K562 treated with DMSO at 1 percent for 12 hours (cell line): ENCODE results near the gene GALK1. TPM values are rescaled to one million over a fixed set of nuclear protein-coding genes. Genes with fewer than 3 reads are reported as not detected.

Source experiments
- total RNA-seq: library from RNA; unstranded; fragments of 300-600 nt; gene quantifications from 2 replicates; pipeline ENCODE4 v1.2.3, GENCODE V29; 2022; ENCODE audit not compliant: insufficient read depth

GALK1 gene
- total RNA-seq = 52.5 and 77.1 TPM in 2 replicates

DNA sequence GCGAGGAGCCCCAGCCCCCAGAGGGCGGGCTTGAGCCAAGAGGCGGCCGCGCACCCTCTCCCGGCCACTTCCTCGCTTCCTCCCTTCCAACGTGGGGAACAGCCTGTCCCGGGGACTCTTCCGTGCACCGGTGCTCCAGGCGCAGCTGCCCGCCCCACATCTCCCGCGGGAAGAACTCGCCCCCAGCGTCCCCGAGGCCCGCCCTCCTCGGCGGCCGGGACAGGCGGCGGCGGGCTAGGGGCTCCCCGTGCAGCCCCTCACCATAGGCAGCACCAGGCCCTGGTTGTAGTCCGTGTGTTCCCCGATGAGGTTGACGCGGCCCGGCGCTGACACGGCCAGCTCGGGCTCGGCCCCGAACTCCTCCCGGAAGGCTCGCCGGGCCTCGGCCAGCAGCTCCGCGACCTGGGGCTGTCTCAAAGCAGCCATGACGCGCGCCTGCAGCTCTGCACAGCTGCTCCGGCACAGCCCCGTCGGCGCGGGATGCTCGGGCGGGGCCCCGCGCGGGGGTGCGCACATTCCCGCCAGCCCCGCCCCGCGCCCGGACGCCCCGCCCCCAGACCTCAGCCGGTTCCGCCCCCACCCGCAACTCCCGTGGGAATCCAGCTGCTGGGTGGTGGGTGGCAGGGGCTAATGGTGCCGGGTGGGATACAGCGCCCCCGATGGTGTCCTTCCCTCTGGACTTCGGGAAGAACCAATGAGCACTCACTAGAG, at the start of gene GALK1:
TSS of gene GALK1 (minus strand) at position 482 of the 711 bp plus-strand sequence. CDS start at position 426, 56 bp downstream.

DNA sequence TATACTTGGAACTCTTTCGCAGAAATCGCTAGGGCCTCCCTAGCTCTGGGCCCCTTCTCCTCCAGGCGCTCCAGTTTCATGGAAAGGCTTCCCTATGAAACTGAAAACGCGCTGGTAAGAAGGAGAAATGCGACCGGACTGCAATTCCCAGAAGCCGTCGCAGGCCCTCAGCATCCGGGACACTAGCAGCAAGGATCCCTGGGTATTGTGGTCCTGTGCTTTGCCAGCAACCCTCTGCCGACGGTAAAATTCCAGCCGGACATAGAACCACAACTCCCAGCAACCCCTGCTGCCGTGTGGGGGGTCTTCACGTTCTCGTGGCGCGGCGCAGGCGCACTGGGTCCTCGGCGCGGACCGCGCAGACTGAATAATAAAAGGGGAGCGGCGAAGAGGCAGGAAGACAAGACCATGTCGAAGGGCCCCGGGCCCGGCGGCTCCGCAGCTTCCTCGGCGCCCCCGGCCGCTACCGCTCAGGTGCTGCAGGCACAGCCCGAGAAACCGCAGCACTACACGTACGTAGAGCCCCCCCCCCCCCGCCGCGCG, 19.6 kb upstream of the GALK1 start, which contains the start of gene UNK:
TSS of gene UNK (plus strand) at position 334 of the 543 bp plus-strand sequence. CDS start at position 409, 75 bp downstream.

DNA sequence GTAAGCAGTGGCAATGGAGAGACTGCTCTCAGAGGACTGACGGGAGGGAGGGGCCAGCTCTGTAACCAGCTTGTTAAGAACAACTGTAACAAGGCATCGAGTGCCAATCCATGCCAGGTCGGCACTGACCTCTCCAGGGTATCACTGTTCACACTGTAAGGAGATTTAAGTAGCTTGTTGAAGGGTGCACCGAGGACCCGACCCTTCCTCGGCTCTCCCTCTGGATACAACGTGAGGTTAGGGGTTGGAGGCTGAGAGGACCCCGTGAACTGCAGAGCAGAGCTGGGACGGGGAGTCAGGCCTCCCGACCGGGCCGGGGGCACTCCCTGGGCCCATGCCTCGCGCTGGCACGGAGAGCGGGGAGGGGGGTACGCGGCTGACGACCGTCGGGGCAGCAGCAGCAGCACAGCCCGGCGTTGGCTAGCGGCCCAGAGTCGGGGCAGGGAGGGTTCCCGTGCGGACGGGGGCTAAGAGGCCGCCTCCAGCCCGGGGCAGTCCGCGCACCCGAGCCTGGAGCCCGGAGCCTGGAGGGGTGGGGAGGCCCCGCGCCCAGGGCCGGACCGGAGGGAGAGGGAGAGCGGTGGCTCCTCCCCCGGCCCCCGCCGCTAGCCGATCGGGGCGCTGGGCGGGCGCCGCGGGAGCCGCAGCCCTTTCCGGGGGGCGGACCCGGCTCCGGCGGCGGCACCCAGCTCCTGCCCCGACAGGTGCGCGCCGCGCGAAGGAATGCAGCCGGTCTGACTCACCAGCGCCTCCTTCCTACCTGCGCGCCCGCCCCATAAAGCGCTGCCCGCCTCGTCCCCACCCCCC, 44.1 kb downstream of the GALK1 start, which contains the start of gene ITGB4:
TSS of gene ITGB4 (plus strand) at position 804 of the 807 bp plus-strand sequence. CDS start 3,245 bp downstream, outside the sequence.

Other genes starting within 250 kb of the GALK1 start
- gene CASKIN2, start 249.7 kb downstream of the GALK1 start, total RNA-seq = 3.5 and 6.5 TPM in 2 replicates
- gene TSEN54, start 248.7 kb downstream of the GALK1 start, total RNA-seq = 32.7 and 48.8 TPM in 2 replicates
- 20.9 and 40.9 TPM in 2 replicates for gene LLGL2, start 239.5 kb downstream of the GALK1 start, total RNA-seq
- 0.31 and 3.8 TPM in 2 replicates for gene MYO15B, start 177.4 kb downstream of the GALK1 start, total RNA-seq
- 1.3 TPM in 1 of 2 replicates, not detected in the other for gene SMIM5, start 131.8 kb downstream of the GALK1 start, total RNA-seq
- 17.5 and 25.8 TPM in 2 replicates for gene RECQL5, start 98.0 kb downstream of the GALK1 start, total RNA-seq
- gene SAP30BP, start 97.9 kb downstream of the GALK1 start, total RNA-seq = 55.4 and 61.6 TPM in 2 replicates
- 0.84 and 9.1 TPM in 2 replicates for gene ITGB4, start 43.7 kb downstream of the GALK1 start, total RNA-seq
- 18.5 and 42.1 TPM in 2 replicates for gene UNK, start 19.6 kb upstream of the GALK1 start, total RNA-seq
- 63.4 and 90.9 TPM in 2 replicates for gene UNC13D, start 79.2 kb upstream of the GALK1 start, total RNA-seq
- 134 and 171 TPM in 2 replicates for gene WBP2, start 90.1 kb upstream of the GALK1 start, total RNA-seq
- 3.2 and 3.4 TPM in 2 replicates for gene TRIM47, start 113.4 kb upstream of the GALK1 start, total RNA-seq
- gene TRIM65, start 131.8 kb upstream of the GALK1 start, total RNA-seq = 17.7 and 29.8 TPM in 2 replicates
- 90.0 and 95.5 TPM in 2 replicates for gene MRPL38, start 139.7 kb upstream of the GALK1 start, total RNA-seq
- 3.3 and 6.5 TPM in 2 replicates for gene FBF1, start 175.8 kb upstream of the GALK1 start, total RNA-seq
- gene ACOX1, start 214.0 kb upstream of the GALK1 start, total RNA-seq = 5.8 and 17.7 TPM in 2 replicates
- 22.4 and 25.5 TPM in 2 replicates for gene TEN1, start 214.0 kb upstream of the GALK1 start, total RNA-seq
- 5.8 and 8.0 TPM in 2 replicates for gene CDK3, start 235.7 kb upstream of the GALK1 start, total RNA-seq